ENCODE results near the gene EZH2.

EZH2 gene

DNA sequence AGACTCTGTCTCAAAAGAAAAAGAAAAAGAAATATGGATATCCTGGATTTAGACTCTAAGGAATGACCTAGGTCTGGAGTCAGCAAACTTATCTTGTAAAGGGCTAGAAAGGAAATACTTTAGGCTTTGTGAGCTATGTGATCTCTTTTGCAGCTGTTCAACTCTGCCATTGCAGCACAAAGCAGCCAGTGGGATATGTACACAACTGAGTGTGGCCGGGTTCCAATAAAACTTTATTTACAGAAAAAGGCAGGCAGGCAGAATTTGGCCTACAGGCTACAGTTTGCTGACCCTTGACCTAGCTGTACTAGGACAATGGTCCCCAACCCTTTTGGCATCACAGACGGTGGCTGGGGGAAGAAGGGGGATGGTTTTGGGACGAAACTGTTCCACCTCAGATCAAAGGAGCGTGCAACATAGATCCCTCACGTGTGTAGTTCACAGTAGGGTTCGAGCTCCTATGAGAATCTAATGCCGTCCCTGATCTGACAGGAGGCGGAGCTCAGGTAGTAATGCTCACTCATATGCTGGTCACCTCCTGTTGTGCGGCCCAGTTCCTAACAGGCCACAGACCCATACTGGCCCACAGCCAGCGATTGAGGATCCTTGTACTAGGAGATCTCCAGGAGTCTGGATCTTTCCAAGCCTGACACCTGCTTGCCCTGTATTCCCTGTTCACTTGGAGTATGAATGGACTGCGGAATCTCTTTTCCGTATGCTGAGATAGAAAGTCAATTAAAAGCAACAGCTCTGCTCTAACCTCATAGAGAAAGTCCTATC, 122.4 kb downstream of the EZH2 start:
- no peak for DNase-seq

Data from activated CD4-positive, alpha-beta T cell treated with anti-CD3 and anti-CD28 coated beads, Interleukin-2, amount 50 U/mL, for 4 hours (primary cell).